ENCODE measurements around the gene ITPRIPL1. TPM values are rescaled to one million over a fixed set of nuclear protein-coding genes. Genes with fewer than 3 reads are reported as not detected.
A peak's percentile ranks its signal among the peaks of the same experiment; 100 is the strongest.

ITPRIPL1 gene
- total RNA-seq, 4 donors from 2014 or later, result 0.63 to 1.7 (median 0.75) TPM; not detected in 1

DNA sequence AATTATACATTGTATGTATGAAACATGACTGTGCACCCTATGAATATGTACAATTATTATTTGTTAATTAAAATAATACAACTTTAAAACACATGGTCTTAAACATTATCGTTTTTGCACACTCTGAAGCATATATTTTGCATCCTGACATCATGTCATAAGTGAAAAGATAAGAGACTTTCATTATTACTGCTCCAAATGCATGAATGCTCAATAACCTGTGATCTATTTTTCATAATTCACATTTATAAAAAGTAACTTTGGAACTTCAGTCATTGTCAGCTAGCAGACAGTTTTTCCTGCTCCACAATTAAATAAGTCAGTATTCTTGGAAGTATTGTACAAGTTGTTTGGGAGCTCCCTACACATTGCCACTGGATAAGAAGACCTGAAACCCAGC is 1.3 kb upstream of the ITPRIPL1 start:
- 90 to 92% methylated on average over 1 of the region's 1 CpG for WGBS, 2 donors
- intact Hi-C loops (cut with DNase I), result no loop called here
- TF ChIP-seq POLR2A (IDR thresholded peaks at IDR 0.05), result no peak
- no peak for DNase-seq
- no peaks in the 10 kb centered on the region for H3K36me3 ChIP-seq
- no peaks in the 10 kb centered on the region for H3K9me3 ChIP-seq
- peaks cover 5 to 22% of the 10 kb centered on the region in 2 donors for H3K4me1 ChIP-seq
- no peaks in the 10 kb centered on the region for H3K27me3 ChIP-seq
- H3K4me3 ChIP-seq (replicated peaks in 1 of 3), result no peak overlapping the region
- H3K27ac ChIP-seq, result no peak overlapping the region

DNA sequence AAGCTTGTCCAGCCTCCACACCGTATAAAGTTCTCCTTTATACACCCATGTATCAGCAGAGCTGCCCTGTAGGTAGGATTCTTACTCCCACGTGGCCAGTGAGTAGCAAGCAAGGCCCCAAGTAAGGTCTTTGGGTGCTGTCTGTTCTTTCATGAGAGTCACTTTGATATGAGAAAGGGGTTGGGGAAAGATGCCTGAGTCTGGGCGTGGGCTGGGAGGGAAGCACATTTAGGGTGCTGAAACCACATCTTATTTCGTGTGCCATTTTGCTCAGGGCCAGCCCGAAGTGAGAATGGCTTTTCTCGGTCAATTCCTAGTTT is 436 bp upstream of the ITPRIPL1 start:
- TF ChIP-seq CTCF (IDR thresholded peaks at IDR 0.05) (no peak), POLR2A (IDR thresholded peaks at IDR 0.05) (no peak)
- H3K9me3 ChIP-seq, result no peaks in the 10 kb centered on the region
- peaks cover 5 to 22% of the 10 kb centered on the region in 2 donors for H3K4me1 ChIP-seq
- H3K36me3 ChIP-seq, result no peaks in the 10 kb centered on the region
- no peak for DNase-seq
- intact Hi-C loops (cut with DNase I), result no loop called here
- WGBS, 2 donors, result 44 to 46% methylated on average over 6 of the region's 6 CpGs
- no peak overlapping the region for H3K27ac ChIP-seq
- H3K27me3 ChIP-seq, result no peaks in the 10 kb centered on the region
- peak overlapping the region in 2 of 3 donors; percentile 4 to 23 for H3K4me3 ChIP-seq (replicated peaks in 1 of 3)

DNA sequence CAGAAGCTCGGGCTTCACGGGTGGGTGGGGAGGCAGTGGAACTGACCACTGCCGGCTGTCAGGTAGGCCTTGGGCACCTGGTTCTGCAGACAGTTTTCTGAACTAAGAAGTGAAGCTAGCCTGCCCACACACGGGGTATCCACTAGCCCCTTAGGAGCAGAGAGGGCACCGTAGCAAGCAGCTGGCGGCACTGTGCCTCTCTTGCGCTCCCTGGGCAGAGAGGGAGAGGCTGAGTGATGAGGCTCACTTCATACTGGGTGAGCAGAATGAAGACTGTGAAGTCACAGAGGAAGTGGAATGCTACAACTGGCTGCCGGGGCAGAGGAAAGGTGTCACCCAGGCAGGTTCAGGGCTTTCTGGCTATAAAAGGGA is 753 bp downstream of the ITPRIPL1 start:
- Histone ChIP-seq H3K27ac (no peak overlapping the region), H3K9me3 (no peaks in the 10 kb centered on the region), H3K36me3 (no peaks in the 10 kb centered on the region), H3K4me3 (replicated peaks in 1 of 3) (peak overlapping the region in 1 of 3 donors; percentile 23), H3K4me1 (peaks cover 5 to 20% of the 10 kb centered on the region in 2 donors), H3K27me3 (no peaks in the 10 kb centered on the region)
- intact Hi-C loops (cut with DNase I), result no loop called here
- WGBS, 2 donors, result 39 to 58% methylated on average over 6 to 8 of the region's 8 CpGs
- no peak for DNase-seq
- TF ChIP-seq POLR2A (IDR thresholded peaks at IDR 0.05) (no peak), CTCF (IDR thresholded peaks at IDR 0.05) (no peak)

DNA sequence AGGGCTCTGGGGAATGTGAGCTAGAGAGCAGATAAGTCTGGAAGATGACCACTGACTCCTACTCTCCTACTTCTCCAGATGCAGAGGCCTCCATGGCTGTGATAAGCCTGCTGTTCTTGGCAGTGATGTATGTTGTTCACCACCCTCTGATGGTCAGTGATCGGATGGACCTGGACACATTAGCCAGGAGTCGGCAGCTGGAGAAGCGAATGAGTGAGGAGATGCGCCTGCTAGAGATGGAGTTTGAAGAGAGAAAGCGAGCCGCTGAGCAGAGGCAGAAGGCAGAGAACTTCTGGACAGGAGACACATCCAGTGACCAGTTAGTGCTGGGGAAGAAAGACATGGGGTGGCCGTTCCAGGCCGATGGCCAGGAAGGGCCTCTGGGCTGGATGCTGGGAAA is 1.4 kb downstream of the ITPRIPL1 start:
- WGBS, 2 donors, result 94 to 96% methylated on average over 8 of the region's 8 CpGs
- intact Hi-C loops (cut with DNase I), result no loop called here

GRCh38 chr2:96326990-96327820 is 2.1 kb downstream of the ITPRIPL1 start:
- DNase-seq, result no peak
- no peaks in the 10 kb centered on the region for H3K27me3 ChIP-seq
- WGBS, 2 donors, result 95% methylated on average over 19 to 21 of the region's 21 CpGs
- no peak overlapping the region for H3K4me3 ChIP-seq (replicated peaks in 1 of 3)
- H3K27ac ChIP-seq, result no peak overlapping the region
- no peaks in the 10 kb centered on the region for H3K9me3 ChIP-seq
- intact Hi-C loops (cut with DNase I), result no loop called here
- H3K4me1 ChIP-seq, result peaks cover 5 to 11% of the 10 kb centered on the region in 2 donors
- no peaks in the 10 kb centered on the region for H3K36me3 ChIP-seq
- TF ChIP-seq CTCF (IDR thresholded peaks at IDR 0.05) (no peak), POLR2A (IDR thresholded peaks at IDR 0.05) (no peak)

More for the DNA sequence above, 1.4 kb downstream of the ITPRIPL1 start:
- Histone ChIP-seq H3K27ac (no peak overlapping the region), H3K27me3 (no peaks in the 10 kb centered on the region), H3K4me1 (peaks cover 5 to 16% of the 10 kb centered on the region in 2 donors), H3K9me3 (no peaks in the 10 kb centered on the region), H3K4me3 (replicated peaks in 1 of 3) (no peak overlapping the region), H3K36me3 (no peaks in the 10 kb centered on the region)
- TF ChIP-seq CTCF (IDR thresholded peaks at IDR 0.05) (no peak), POLR2A (IDR thresholded peaks at IDR 0.05) (no peak)
- no peak for DNase-seq
